Fibroblast of the aortic adventitia (primary cell): ENCODE data around the gene ANKRD45. TPM values are rescaled to one million over a fixed set of nuclear protein-coding genes. Genes with fewer than 3 reads are reported as not detected.

Experiments
- DNase-seq: peaks from one replicate; pipeline ENCODE4 v3.0.0-alpha.2; 2010; ENCODE audit warnings: low read depth
- H3K4me3 ChIP-seq: 2 replicates; pipeline ENCODE4 v1.5.1; 2011; ENCODE audit warnings: low read depth, mild to moderate bottlenecking, control low read depth, low read length, moderate library complexity
- total RNA-seq: library from RNA; depleted of rRNA; stranded (reverse); fragments of >200 nt; gene quantifications from 2 replicates; pipeline ENCODE4 v1.2.3, GENCODE V29; 2012; ENCODE audit warnings: low replicate concordance
- TF ChIP-seq, protein P1 (sequence below): IDR thresholded peaks from 2 replicates; pipeline ENCODE4 v1.5.1; 2011; ENCODE audit warnings: mild to moderate bottlenecking, low read length, control low read depth, inconsistent platforms; ENCODE audit not compliant: insufficient read depth

Gene ANKRD45
- total RNA-seq, 1 donor, result 0.09 TPM

GRCh38 chr1:173581383-173582079 lies 88.1 kb downstream of the ANKRD45 start:
- TF ChIP-seq, protein P1, sequence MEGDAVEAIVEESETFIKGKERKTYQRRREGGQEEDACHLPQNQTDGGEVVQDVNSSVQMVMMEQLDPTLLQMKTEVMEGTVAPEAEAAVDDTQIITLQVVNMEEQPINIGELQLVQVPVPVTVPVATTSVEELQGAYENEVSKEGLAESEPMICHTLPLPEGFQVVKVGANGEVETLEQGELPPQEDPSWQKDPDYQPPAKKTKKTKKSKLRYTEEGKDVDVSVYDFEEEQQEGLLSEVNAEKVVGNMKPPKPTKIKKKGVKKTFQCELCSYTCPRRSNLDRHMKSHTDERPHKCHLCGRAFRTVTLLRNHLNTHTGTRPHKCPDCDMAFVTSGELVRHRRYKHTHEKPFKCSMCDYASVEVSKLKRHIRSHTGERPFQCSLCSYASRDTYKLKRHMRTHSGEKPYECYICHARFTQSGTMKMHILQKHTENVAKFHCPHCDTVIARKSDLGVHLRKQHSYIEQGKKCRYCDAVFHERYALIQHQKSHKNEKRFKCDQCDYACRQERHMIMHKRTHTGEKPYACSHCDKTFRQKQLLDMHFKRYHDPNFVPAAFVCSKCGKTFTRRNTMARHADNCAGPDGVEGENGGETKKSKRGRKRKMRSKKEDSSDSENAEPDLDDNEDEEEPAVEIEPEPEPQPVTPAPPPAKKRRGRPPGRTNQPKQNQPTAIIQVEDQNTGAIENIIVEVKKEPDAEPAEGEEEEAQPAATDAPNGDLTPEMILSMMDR, result no peak
- H3K4me3 ChIP-seq, result no peak overlapping the region
- DNase-seq, result no peak

DNA sequence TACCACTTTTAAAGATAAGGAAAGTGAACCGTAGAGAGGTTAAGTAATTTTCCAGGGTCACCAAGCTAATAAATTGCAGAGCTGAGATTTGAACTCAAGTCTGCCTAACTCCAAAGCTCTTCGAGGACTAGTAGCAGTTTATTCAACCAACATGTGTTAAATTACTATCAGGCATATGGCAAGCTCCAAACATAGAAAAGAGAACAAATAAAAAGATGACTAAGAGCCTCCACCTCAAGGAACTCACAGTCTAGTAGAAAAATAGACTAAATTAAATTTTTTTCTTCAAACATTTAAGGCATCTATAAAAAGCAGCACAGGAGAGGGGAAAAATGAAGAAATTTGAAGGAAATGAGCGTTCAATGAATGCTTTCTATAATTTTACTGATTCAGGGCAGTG lies 89.0 kb downstream of the ANKRD45 start:
- DNase-seq, result no peak
- TF ChIP-seq, protein P1, result no peak

GRCh38 chr1:173580071-173580470 lies 89.6 kb downstream of the ANKRD45 start:
- H3K4me3 ChIP-seq, result no peak overlapping the region
- TF ChIP-seq, protein P1, result no peak
- no peak for DNase-seq

More for the DNA sequence above, 89.0 kb downstream of the ANKRD45 start:
- H3K4me3 ChIP-seq, result no peak overlapping the region

- no peak for DNase-seq
- TF ChIP-seq, protein P1, result no peak
- H3K4me3 ChIP-seq, result no peak overlapping the region
Observed at GRCh38 chr1:173573596-173573995, 96.1 kb downstream of the ANKRD45 start.

GRCh38 chr1:173572201-173572873 lies 97.3 kb downstream of the ANKRD45 start:
- no peak overlapping the region for H3K4me3 ChIP-seq
- no peak for DNase-seq
- TF ChIP-seq, protein P1, result no peak

- H3K4me3 ChIP-seq, result no peak overlapping the region
- no peak for DNase-seq
- TF ChIP-seq, protein P1, result no peak
Observed at GRCh38 chr1:173570370-173571007, 99.2 kb downstream of the ANKRD45 start.
